ENCODE results near the gene KDM6A. TPM values are rescaled to one million over a fixed set of nuclear protein-coding genes. Genes with fewer than 3 reads are reported as not detected.
"Not testable (repeated sequence)": the region's sequence is repeated elsewhere in the genome, so short reads cannot be mapped to it uniquely, and the experiment has no call there.

KDM6A gene
- total RNA-seq, 2 donors from 2014 or later, result 8.8 to 15.3 TPM

GRCh38 chrX:44878780-44879179 is 5.8 kb downstream of the KDM6A start:
- intact Hi-C loops (cut with DNase I), result loop anchor here in 1 of 2 donors (10.0 kb wide), 1 partner anchor 76 kb away; no protein-coding TSS in a partner anchor
- ATAC-seq, result no peak
- DNase-seq, result no peak

- no peak for ATAC-seq
- DNase-seq, result no peak
- intact Hi-C loops (cut with DNase I), result no loop called here
Observed at GRCh38 chrX:44881549-44881948, 8.6 kb downstream of the KDM6A start.

- DNase-seq (no peak), ATAC-seq (no peak)
- intact Hi-C loops (cut with DNase I), result no loop called here
Observed at GRCh38 chrX:44882635-44883034, 9.6 kb downstream of the KDM6A start.

GRCh38 chrX:44884944-44885343 is 12.0 kb downstream of the KDM6A start:
- no peak for ATAC-seq
- intact Hi-C loops (cut with DNase I), result no loop called here
- DNase-seq, result no peak

GRCh38 chrX:44889824-44890223 is 16.8 kb downstream of the KDM6A start:
- ATAC-seq (no peak), DNase-seq (no peak)
- intact Hi-C loops (cut with DNase I), result no loop called here

GRCh38 chrX:44890247-44890646 is 17.3 kb downstream of the KDM6A start:
- DNase-seq (no peak), ATAC-seq (no peak)
- intact Hi-C loops (cut with DNase I), result no loop called here

GRCh38 chrX:44890687-44891086 is 17.7 kb downstream of the KDM6A start:
- ATAC-seq; DNase-seq; intact Hi-C loops (cut with DNase I): not testable (repeated sequence)

- DNase-seq, result no peak
- intact Hi-C loops (cut with DNase I), result no loop called here
- no peak for ATAC-seq
Observed at GRCh38 chrX:44891642-44892041, 18.7 kb downstream of the KDM6A start.

- intact Hi-C loops (cut with DNase I), result no loop called here
- ATAC-seq, result no peak
- DNase-seq, result no peak
Observed at GRCh38 chrX:44896876-44897186, 23.8 kb downstream of the KDM6A start.

- intact Hi-C loops (cut with DNase I), result no loop called here
- DNase-seq (no peak), ATAC-seq (no peak)
Observed at GRCh38 chrX:44897539-44897938, 24.6 kb downstream of the KDM6A start.

- DNase-seq (no peak), ATAC-seq (peak in 1 of 2 donors; percentile 31)
- intact Hi-C loops (cut with DNase I), result no loop called here
Observed at GRCh38 chrX:44898411-44899221, 25.6 kb downstream of the KDM6A start.

- intact Hi-C loops (cut with DNase I), result no loop called here
- no peak for DNase-seq
- ATAC-seq, result no peak
Observed at GRCh38 chrX:44899946-44900345, 27.0 kb downstream of the KDM6A start.

GRCh38 chrX:44903107-44903506 is 30.1 kb downstream of the KDM6A start:
- DNase-seq (no peak), ATAC-seq (no peak)
- intact Hi-C loops (cut with DNase I), result no loop called here

GRCh38 chrX:44903830-44904530 is 31.0 kb downstream of the KDM6A start:
- intact Hi-C loops (cut with DNase I), result no loop called here
- DNase-seq (no peak), ATAC-seq (no peak)

- intact Hi-C loops (cut with DNase I), result no loop called here
- no peak for ATAC-seq
- no peak for DNase-seq
Observed at GRCh38 chrX:44904542-44905115, 31.6 kb downstream of the KDM6A start.

- intact Hi-C loops (cut with DNase I), result no loop called here
- ATAC-seq (no peak), DNase-seq (no peak)
Observed at GRCh38 chrX:44906041-44906440, 33.1 kb downstream of the KDM6A start.

- DNase-seq, result no peak
- intact Hi-C loops (cut with DNase I), result no loop called here
- ATAC-seq, result no peak
Observed at GRCh38 chrX:44906542-44906941, 33.6 kb downstream of the KDM6A start.

- DNase-seq (no peak), ATAC-seq (peak in 1 of 2 donors; percentile 57)
- intact Hi-C loops (cut with DNase I), result no loop called here
Observed at GRCh38 chrX:44908153-44908552, 35.2 kb downstream of the KDM6A start.

GRCh38 chrX:44908827-44909226 is 35.8 kb downstream of the KDM6A start:
- no peak for ATAC-seq

GRCh38 chrX:44910508-44910907 is 37.5 kb downstream of the KDM6A start:
- intact Hi-C loops (cut with DNase I); DNase-seq; ATAC-seq: not testable (repeated sequence)

More at GRCh38 chrX:44908827-44909226, 35.8 kb downstream of the KDM6A start:
- DNase-seq, result no peak
- intact Hi-C loops (cut with DNase I), result no loop called here
